GM18519 (cell line): ENCODE measurements around the gene SLC2A8.

Source experiments
- ATAC-seq: cut with Tn5 transposase; IDR thresholded peaks from one replicate; pipeline ENCODE4 v1.9.1; 2021; ENCODE audit warnings: mild to moderate bottlenecking, moderate library complexity; ENCODE audit not compliant: unreplicated experiment, low FRiP score

Gene SLC2A8

DNA sequence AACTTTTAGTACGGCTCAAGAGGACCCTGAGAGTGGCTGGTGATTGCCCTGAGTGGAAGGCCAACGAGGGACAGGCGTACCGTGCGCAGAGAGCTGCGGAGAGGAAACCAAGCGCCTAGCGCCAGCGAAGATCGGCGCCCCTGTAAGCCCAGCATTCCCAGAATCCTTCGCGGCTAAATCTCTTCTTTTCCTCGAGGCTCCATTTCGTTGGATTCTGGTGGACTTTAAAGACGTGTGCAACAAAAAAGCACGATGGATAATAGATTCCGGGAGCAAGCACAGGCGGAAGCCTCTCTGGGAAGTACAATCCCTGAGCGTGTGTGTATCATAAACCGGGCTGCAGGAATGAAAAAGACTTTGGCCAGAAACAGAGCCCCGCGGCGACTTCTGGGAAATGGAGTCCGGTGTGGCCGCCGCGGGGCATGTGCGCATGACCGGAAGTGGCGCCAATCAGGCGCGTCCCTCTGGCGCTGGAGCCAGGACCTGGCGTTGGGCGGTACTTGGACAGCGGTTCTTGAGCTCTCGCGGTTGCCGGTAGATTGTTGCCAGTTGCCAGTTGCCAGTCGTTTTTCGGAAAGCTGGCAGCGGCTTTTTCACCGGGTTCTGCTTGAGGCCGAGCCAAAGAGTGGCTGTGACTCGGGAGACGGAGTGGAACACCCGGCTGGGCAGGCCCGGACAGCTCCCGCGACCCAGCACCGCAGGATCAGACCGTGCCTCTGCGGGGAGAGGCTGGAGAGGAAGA lies 27.1 kb downstream of the SLC2A8 start, which contains the start of gene ZNF79:
Gene ZNF79 (plus strand): TSS at position 449 of the 742 bp plus-strand sequence. CDS start 406 bp downstream, outside the sequence.
- ATAC-seq = peak; percentile 60

DNA sequence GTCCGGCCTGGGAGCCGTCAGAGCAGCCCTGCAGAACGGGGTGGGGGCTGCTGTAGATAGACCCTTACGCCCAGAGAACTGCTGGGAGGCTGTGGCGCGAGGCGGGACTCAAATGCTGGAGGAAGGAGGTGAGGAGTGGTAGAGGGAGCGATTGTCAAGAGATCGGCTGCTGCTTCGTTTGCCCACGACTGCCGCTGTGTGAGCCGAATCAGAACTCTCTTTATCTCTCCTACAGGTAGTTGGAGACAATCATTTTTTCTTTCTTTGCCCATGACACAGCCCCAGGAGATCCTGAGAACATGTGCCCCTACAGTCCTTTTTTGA lies 27.7 kb downstream of the SLC2A8 start:
- ATAC-seq = no peak

DNA sequence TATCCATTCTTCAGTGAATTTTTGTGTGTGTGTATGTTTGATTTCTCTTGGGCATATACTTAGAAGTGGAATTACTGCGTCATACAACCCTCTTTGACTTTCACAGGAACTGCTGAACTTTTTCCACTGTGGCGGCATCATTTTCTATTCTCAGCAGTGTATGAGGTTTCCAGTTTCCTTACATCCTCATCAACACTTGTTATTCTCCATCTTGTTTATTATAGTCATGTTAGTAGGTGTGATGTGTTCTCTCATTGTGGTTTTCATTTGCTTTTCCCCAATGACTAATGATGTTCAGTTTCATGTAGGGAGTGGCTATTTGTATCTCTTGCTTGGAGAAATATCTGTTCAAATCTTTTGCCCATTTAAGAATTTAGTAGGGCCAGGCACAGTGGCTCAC lies 29.8 kb downstream of the SLC2A8 start:
- no peak for ATAC-seq

DNA sequence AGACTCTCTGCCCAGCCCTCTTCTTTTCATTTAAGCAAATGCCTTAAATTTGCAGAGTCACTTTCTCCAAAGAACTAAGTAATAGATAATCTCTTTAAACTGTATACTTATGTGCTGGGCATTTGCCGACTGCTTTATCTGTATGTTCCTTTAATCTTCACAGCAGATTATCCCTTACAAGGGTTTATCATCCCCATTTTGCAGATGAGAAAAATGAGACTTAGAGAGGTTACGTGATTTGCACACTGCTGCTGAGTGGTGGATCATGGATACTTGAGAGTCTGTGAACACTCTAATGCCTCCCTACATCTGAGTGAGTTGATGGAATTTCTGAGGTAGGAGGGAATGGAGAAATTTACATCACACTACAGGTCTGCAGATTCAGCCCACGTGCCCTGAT lies 31.4 kb downstream of the SLC2A8 start:
- ATAC-seq = no peak

DNA sequence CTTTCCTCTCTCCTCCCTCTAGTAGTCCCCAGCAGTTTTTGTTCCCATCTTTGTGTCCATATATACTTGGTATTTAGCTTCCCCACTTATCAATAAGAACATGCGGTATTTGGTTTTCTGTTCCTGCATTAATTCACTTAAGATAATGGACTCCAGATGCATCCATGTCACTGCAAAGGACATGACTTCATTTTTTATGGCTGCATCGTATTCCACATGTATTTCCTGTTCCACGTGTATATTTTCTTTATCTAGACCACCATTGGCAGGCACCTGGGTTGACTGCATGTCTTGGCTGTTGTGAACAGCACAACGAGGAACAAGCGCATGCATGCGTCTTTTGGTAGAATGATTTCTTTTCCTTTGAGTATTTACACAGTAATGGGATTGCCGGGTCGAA lies 33.4 kb downstream of the SLC2A8 start:
- no peak for ATAC-seq

DNA sequence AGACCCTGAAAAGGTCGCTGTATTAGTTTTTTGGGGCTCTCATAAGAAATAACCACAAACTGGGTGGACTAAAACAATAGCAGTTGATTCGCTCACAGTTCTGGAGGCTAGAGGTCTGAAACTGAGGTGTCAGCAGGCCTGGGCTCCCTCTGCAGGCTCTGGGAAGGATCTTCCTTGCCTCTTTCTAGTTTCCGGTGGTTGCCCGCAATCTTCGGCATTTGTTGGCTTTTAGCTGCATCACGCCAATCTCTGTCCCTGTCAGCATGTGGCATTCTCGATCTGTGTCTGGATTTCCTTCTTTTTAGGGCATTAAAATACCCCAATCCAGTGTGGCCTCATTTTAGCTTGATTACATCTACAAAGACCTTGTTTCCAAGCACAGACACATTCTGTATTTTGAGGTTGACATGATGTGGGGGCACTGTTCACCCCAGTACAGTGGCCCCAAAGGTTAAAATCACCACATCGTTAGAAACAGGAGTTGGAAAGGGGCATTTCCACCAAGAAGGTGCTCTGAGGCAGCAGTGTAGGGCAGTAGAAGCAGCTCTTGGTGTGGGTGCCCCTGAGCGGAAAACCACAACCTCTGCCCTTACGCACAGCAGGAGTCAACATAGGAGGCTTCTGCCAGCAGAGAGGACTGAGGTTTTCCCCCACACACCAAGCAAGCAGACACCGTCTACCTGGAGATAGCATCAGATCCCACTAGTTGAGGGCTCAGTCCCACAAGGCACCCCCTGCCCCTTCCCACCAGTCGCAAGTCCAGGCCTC lies 40.7 kb downstream of the SLC2A8 start:
- ATAC-seq = no peak

DNA sequence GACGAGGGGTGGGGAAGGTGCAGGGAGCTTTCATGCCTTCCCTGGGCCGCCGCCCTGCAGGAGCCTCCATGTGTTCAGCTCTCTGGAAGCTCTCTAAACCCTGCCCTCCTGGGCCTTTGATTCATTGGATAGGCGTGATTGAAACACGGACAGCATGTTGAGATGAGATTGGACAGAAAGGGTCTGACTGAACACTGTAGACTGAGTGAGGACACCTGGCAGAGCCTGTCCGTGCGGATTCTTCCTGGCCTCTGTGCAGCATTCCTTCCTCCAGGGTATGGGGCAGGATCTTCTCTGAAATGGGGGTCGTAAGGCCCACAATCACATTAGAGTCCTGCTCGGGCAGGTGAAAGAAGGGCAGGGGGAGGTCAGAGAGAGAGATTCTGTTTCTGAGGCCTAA lies 41.4 kb downstream of the SLC2A8 start:
- ATAC-seq = no peak

DNA sequence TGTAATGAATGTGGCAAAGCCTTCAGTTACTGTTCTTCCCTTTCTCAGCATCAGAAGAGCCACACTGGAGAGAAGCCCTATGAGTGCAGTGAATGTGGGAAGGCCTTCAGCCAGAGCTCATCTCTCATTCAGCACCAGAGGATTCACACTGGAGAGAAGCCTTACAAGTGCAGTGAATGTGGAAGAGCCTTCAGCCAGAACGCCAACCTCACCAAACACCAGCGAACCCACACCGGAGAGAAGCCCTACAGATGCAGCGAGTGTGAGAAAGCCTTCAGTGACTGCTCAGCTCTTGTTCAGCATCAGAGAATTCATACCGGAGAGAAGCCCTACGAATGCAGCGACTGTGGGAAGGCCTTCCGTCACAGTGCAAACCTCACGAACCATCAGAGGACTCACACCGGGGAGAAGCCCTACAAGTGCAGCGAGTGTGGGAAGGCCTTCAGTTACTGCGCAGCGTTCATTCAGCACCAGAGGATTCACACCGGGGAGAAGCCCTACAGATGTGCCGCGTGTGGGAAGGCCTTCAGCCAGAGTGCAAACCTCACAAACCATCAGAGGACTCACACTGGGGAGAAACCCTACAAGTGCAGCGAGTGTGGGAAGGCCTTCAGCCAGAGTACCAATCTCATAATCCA lies 47.4 kb downstream of the SLC2A8 start:
- no peak for ATAC-seq

DNA sequence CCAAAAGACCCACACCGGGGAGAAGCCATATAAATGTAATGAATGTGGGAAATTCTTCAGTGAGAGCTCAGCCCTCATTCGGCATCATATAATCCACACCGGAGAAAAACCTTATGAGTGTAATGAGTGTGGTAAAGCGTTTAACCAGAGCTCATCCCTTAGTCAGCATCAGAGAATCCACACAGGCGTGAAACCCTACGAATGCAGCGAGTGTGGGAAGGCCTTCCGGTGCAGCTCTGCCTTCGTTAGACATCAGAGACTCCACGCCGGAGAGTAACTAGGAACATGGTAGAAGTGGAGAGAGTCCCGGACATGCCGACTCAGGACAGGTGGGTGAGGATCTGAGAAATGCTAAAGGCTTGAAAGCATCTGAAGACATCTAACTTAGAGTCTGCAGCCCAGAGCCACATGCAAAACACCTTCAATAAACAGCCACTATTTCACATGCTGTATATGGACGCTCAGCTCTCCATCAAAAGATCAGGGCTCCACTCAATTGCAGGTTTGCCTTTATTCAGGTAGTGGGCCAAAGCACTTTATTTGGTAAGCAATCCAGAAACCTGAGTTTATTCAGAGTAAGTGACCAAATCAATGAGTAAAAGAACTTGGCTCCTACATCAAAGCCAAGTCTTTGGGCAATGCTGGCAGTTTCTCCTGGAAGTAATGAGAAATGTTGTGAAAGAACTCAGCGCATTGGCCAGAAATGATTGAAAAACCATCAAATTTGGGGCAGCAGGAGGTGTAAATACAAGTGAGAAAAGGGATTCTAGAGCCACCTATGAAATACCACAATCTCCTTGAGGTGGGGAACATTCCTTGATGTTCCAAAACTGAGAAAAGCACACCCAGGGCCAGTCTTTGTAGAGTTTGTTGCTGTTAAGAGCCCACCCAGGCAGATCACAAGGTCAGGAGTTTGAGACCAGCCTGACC lies 48.2 kb downstream of the SLC2A8 start:
- ATAC-seq = no peak

DNA sequence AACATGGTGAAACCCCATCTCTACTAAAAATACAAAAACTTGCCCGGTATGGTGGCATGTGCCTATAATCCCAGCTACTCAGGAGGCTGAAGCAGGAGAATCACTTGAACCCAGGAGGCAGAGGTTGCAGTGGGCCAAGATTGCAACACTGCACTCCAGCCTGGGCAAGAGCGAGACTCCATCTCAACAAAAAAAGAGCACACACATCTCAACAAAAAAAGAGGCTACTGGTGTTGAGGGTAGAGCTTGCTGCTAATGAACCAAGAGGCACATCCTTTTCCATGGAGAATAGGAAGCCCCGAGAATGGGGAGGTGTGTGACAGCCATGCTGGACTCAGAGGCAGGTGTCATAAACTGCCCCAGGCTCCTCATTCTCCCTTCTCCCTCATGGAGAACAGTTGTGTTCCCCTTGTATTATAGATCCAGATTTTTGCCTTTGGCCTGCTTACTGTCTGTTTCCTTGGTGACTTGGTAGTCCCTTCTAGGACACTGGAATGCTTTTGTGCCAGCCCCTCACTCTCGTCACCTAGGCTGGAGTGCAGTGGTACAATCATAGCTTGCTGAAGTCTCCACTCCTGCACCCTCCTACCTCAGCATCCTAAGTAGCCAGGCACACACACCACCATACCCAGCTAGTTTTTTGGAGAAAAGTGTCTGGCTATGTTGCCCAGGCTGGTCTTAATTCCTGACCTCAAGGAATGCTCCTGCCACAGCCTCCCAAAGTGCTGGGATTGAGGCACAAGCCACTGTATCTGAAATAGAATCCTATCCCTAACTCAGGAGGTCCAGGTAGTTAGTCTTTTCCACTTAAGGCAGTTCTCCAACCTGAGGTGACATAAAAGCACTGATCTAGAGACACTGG lies 49.1 kb downstream of the SLC2A8 start:
- no peak for ATAC-seq

DNA sequence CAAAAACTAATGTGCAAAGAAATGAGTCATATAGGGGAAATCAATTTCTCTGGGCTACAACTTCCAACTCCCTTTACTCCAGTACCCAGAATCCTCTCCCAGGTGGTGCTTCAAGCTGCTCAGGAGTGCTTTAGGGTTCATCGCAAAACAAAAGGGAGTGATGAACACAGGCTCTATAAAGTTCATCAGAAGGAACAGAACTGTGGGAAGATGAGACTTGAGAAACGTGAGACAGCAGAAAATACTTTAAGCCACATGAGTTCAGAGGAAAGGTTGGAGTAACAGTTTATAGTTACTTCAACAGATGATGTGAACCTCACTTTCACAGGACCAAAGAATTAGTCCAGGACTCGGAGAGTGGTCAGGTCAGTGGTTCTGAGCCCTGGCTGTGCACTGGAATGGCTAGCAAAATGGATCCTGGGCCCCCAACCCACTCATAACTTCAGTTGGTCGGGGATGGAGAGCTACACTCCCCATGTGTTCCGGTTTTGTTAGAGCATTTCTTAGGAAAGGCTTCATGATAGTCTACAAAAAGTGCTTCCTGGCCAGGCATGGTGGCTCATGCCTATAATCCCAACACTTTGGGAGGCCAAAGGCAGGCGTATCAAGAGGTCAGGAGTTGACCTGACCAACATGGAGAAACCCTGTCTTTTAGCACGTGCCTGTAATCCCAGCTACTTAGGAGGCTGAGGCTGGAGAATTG lies 49.9 kb downstream of the SLC2A8 start:
- no peak for ATAC-seq

DNA sequence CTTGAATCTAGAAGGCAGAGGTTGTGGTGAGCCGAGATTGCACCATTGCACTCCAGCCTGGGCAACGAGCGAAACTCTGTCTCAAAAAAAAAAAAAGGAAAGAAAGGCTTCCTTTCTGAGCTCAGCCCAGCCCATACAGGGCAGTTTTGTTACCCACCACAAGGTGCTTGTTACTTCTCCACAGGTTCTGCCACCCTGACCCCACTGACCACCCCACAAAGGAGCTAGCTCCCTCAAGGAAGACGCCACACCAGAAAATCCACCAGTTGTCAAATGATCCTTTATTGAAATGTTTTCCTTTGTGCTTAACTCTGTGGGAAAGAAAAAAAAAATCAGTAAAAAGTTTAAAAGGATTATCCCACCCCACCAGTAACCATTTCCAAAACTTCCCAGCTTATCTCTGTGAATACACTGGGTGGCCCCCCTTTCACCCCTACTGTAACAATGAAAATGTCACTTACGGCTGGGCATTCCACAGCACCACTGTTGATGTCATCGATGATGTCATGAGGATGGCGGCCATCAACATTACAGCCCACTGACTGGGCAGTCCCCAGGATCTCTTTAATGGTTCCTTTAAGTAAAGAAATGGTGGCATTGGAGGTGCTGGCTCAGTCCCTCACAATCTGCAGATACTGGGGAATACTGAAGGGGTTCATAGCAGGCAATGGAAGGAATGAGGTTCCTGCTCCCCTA lies 50.6 kb downstream of the SLC2A8 start:
- ATAC-seq = no peak

DNA sequence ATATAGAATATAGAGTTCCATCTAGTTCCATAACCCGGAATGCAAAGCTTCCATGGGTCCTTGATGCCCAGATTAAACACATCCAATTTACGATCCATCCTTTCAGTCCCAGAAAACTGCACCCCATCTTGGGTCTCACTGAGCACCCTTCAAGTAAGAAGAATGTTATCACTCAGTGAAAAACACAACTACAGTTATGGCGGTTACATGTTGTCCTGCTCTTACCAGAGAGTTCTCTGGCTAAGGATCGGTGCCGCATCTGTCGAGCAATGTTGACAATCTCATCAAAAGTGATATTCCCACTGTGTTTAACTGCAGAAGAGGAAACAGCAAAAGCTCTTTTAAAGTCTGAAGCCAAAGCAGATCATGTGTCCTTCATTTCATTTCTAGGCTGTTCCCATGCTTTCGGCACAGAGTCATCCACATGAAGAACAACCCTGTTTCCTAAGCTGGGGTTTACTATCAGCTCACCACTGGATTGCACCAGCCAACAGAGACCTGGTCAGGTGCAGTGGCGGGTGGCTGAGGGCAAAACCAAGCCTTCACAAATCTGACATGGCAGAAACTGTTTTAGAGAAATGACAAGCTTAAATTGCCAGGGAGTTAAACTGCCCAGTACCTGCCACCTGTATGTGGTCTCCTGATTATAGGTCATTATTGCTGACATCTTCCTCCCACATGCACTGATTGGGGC lies 51.3 kb downstream of the SLC2A8 start:
- no peak for ATAC-seq

DNA sequence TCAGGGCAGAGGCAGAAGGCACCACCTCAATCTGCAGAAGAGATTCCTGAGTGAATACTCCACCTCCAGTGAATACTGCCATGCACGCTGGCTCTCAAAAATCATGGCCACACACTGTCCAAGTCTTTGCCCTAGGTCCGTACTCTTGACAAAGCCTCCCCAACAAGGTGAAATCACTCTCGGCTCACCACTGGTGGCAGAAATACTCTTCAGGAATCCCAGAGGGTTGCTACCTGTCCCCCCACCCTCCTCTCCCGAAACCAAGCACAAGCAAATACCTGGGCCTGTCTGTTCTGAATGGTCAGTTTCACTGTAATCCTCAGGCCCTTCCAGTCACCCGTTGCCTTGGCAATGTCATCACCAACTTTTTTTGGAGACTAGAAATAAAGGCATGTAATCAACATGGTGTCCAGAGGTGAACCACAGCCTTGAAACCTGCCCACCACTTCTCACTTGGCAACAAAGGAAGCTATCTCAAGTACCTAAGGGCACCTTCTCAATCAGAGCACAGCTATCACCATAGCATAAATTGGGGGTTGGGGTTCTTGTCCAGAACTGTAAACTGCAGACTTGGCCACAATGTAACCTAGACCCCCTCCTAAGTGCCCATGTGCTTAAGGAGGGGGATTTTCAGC lies 52.5 kb downstream of the SLC2A8 start:
- no peak for ATAC-seq

DNA sequence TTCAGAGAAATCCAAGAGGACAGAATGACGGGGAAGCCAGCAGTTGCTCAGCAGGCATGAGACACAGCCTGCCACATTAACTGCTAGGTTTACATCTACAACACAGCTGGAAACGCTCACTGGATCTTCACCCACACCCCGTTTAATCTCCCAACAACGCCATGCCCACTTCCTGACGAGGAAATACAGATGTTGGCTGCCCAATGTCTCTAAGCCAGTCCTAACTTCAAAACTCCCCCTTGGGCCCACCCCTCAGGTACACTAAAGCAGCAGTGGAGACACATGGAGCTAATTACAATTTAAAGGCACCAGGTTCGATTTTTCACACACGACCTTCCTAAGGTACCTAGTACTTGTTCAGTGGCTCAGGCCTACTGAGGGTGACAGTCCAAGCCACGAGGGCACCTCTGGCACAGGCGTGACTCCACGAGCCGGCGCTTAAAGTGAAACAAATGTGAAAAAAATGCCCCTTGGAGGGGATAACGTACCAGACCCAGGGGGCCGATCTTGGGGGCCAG lies 53.3 kb downstream of the SLC2A8 start:
- ATAC-seq = no peak

DNA sequence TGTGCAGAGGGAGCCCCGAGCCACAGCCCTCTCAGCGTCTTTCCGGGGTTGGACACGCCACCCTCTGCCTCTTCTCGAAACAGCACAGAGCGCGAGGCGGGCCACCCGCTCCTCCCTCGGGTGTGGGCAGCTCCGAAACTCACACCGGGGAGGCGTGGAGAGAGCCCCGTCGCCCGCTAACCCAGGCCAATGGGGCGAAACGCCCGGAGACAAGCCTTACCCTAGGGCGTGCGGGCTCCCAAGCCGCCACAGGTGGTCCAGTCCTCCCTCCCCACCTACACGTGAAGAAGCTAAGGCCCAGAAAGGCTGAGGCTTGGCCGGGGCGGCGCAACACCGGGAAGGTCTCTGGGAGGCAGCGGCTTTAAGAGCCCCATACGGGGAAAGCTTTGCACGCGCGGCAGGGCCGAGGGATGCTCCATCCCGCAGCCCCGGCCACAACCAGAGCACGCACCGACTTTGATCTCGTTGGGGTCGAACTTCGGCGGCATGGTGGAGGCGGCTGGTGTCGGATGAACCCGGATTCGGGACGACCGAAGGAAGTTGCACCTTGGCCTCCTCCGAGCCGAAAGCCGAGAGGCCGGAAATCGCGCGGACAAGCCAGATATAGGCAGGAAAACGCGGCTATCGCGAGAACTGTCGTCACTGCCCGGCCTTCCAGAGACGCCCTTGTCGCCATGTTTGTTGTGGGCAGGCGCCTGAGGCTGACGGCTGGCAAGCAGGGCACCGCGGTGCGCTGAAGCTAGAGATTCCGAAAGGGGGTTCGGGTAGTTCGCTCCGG lies 54.0 kb downstream of the SLC2A8 start, which contains the start of the genes LRSAM1 and RPL12:
Gene LRSAM1 (plus strand): TSS at position 681 of the 778 bp plus-strand sequence. CDS start 3,018 bp downstream, outside the sequence.
Gene RPL12 (minus strand): TSS at position 577 of the 778 bp plus-strand sequence. CDS start 89 bp downstream, at position 488.
- ATAC-seq = peak; percentile 69
